Measurements from ENCODE around the gene DNAJC25.

GRCh38 chr9:111630964-111631213, 245 bp upstream of the DNAJC25 start:
- TF ChIP-seq CTCF (conservative IDR thresholded peaks at IDR 0.05): no peak
- no peak for TF ChIP-seq EZH2 (IDR thresholded peaks at IDR 0.05; ENCODE audit: low read depth)
